Globus pallidus (tissue), 1 donor: ENCODE measurements around the gene CLTCL1.
"Not testable (repeated sequence)": the region's sequence is repeated elsewhere in the genome, so short reads cannot be mapped to it uniquely, and the experiment has no call there.

Experiments
- DNase-seq: peaks from one replicate; pipeline ENCODE4 v3.0.0-alpha.2; 2015; ENCODE audit warnings: low spot score

Gene CLTCL1

DNA sequence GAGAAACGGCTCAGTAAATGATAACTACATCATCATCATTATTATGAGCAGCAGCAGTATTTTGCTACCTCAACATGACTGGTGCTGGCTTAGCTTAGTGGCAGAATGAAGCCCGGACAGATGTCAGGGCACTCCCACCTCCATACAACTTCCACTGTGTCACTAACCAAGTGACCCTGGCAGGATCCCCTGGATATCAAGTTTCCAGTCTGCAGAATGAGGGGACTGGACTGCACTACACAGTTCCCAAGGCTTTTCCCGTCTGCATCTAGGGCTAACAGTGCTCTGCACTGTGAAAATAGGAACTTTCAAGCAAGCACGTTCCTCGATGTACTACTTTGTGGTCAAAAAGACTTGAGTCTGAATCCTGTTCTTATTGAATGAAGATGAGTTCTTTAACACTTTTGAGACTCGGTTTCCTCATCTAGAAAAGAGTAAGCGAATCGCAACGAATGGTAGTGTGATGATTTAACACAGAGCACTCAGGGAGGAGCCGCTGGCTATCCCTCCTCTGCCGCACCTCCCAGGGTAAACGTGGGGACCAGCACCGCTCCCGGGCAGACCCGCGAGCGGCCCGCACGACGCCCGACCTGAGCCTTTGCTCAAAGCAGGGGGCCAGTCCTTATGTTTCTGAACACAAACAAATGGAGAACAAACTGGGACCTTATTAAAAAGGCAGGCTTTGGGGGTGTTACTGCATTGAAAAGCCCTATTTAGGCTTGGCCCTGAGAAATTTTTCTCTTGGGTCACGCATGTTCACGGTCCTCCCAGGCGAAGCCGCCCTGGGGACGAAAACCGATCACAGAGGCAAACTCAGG, 910 bp downstream of the CLTCL1 start:
- no peak for DNase-seq

DNA sequence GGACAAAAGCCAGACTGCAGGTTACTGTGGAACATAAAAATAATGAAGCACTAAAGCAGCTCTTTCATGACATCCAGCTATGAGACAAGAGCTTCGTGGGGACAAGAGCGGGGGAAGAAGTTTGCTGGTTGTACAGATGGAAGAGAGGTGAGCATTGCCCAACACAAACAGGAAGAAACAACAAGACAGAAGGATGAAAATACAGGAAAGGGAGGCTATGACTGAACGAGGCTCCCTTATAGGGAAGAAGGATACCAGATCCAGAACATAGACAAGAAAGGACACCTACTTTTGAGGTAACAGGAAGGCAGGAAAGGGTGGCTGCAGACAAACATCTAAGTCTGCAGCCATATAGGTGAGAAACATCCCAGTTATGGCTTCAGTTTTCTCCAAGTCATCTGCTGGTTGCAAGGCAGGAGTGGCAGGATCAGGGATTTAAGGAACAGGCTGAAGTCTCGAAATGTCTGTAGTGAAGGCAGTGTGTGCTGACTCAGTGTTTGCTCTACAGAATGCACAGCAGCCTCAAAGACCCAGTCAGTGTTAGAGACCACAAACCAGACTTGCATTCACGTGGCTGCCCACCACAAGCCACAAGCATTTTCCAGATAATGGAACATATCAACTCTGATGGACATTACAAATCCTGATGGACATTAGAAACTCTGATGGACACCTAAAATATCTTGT, 1.9 kb downstream of the CLTCL1 start:
- no peak for DNase-seq

DNA sequence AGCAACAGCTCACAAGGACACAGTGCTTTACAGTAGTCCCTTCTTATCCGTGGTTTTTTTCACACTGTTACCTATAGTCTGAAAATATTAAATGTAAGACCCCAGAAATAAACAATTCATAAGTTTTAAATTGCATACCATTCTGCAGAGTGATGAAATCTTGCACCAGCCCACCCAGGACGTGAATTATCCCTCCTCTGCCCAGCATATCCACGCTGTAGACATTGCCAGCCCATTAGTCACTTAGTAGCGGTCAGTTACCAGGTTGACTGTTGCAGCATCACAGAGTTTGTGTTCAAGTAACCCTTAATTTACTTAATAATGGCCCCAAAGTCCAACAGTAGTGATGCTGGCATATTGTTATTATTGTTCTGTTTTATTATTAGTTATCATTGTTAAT, 3.6 kb downstream of the CLTCL1 start:
- DNase-seq: no peak

DNA sequence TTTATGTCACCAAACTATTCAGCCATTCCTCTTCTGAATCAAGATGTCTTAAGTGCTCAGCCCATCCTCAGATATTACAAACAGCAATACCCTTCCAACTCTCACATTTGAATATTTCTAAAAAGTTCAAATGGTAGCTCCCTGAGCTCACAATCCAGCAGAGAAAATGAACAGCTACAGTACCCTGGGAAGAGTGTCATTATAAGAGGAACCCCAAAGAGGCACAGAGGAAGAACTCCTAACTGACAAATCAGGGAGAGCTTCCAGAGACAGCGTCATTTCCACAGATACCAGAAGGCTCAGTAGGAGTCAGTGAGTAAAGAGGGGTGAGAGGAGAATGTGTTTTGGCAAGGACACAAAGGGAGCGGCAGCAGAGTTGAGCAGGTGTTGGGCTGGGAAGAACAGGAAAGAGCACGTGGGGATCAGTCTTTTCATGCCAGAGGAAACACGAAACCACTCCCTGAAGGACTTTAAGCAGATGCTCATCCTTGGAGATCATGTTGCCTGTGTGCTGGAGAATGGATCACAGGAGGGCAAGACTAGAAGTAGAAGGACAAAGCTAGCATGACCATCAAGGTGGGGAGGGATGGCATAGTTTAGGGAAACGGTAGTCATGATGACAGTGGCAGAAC, 4.3 kb downstream of the CLTCL1 start:
- no peak for DNase-seq

DNA sequence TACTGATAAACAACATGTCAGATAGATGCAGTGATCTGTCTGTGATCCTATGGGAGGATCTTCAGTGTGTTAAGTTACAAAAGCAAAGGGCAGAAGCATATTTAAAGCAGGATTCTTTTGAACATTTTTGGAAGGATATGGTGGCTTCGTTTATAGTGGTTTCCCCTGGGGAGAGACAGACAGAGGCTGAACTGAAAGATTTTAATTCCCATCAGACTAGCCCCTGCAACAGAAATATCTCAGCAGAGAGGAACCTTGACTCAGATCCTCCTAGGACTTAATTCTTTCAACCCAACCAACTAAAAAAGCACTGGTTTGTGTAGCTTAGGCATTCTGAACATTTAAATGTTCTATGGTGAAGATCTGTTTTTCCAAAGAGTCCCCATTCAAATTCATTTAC, 5.7 kb downstream of the CLTCL1 start:
- no peak for DNase-seq

DNA sequence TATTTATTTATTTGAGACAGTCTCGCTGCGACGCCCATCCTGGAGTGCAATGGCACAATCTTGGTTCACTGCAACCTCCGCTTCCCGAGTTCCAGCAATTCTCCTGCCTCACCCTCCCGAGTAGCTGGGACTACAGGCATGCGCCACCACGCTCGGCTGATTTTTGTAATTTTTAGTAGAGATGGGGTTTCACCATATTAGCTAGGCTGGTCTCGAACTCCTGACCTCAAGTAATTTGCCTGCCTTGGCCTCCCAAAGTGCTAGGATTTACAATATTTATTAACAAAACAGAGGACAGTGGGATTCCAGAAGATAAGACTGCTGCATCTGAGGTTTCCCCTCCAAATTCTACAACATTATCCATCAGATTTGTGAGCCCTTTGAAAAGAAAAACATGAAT, 12.4 kb downstream of the CLTCL1 start:
- not testable (repeated sequence) for DNase-seq

DNA sequence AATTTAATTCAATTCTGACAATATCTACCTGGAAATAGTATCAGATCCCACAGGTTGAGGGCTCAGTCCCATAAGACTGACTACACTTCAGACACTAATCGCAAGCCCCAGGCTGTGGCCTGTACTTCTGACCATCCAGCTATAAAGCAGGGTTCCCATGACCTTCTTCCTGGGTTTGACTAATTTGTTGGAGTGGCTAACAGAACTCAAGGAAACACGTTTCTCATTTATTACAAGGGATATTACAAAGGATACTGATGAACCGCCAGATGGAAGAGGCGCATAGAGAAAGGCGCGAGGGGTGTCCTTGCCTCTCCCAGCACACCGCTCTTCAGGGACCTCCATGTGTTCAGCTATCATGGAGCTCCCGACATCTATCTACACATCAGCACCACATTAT, 13.7 kb downstream of the CLTCL1 start:
- no peak for DNase-seq

DNA sequence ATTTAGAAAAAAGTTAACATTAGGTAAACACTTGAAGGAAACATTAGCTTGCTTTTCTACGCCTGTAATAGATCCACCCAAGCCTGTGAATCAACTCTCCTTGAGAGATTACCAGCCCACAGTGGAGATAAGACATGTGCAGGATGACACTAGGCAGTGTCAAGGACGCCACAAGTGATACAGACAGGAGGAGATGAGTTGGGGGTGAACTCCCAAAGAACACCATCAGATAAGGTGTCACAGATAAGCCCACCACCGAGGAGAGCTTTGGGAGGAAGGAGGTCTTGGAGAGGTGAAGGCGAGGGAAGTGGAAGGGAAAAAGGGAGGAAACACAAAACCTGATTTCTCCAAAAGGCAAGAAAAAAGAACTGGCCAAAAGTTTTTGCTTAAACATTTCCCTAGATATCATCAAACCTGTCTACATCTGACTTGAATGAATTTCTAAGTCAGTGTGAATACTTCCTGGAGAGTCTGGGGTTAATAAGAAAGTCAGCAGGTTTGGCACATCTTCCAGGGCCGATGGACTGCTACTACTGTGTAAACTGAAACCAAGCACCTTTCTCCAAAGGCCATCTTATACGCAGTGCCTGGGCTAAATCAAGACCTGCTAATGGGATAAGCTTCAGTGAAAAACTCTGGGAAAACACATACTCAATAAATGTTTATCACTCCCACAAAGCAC, 15.5 kb downstream of the CLTCL1 start:
- no peak for DNase-seq

DNA sequence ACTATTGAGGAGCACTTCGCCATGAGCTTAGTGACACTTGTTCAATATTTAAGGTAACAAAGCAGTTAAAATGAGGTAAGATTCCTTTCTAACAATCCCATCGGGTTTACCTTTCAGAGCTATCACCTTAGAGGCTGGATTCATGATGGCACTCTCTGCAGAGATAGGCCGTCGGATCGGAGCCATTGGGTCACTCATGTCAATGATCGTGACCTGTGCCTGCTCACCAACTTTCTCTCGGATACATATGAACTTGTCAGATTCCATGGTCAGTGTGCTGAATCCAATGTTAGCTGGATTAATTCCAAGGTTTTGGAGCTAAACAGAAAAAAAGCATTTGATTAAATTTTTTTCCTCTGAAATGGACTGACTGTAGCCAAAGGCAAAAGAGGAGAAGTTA, 16.0 kb downstream of the CLTCL1 start:
- DNase-seq: no peak

DNA sequence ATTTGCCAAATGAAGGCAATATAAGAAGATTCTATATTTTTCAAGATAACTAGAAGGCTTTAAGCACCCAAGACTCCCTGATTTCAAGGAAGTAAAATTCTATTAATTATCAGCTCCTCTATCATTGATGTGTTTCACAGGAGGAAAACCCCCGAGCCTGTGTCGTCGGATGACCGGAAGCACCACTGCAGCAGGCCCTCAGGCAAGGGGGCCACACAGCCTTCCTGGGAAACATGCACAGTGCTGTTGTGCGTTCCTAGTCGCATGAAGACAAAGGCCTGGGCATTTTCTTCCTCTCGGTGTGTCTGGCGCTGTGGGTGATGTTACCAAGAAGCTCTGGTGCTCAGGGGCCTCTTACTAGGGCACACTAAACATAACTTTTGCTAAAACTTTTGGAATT, 16.4 kb downstream of the CLTCL1 start:
- DNase-seq: no peak

DNA sequence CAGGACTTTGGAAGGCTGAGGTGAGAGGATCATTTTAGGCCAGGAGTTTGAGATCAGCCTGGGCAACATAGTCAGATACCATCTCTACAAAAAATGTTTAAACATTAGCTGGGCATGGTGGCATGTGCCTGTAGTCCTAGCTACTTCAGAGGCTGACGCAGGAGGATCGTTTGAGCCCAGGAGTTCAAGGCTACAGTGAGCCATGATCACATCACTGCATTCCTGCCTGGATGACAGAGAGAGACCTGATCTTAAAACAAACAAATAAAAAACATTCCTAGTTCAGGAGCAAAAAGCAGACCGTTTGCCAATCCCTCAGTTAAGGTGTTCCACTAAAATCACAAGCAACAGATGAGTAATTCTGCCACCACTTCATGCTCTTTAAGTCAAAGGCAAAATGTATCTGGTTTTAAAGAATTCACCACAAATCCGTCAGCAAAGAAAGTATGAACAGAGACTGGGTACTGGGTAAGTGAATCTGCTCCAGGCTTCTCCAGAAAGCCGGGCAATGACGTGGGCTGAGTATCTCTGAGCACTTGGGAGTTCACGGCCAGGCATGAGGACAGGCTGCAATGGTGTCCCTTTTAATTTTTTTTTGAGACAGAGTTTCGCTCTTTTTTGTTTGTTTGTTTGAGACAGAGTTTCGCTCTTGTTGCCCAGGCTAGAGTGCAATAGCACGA, 19.5 kb downstream of the CLTCL1 start:
- no peak for DNase-seq

DNA sequence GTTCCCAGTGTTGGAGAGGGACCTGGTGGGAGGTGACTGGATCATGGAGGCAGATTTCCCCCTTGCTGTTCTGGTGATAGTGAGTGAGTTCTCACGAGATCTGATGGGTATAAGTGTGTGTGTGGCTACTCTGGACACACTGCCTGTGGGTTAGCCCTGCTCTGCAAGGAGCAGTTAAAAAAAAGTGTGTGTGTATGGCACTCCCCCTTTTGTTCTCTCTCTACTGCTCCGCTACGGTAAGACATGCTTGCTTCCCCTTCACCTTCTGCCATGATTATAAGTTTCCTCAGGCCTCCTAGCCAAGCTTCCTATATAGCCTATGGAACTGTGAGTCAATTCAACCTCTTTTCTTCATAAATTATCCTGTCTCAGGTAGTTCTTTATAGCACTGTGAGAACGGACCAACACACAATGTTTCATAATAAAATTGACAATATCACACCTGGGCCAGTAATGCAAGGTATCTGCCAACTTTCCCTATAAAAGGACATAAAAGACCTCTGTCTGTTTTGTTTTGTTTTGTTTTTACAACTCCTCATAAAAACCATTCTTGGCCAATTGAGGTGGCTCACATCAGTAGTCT, 20.2 kb downstream of the CLTCL1 start:
- DNase-seq: no peak

DNA sequence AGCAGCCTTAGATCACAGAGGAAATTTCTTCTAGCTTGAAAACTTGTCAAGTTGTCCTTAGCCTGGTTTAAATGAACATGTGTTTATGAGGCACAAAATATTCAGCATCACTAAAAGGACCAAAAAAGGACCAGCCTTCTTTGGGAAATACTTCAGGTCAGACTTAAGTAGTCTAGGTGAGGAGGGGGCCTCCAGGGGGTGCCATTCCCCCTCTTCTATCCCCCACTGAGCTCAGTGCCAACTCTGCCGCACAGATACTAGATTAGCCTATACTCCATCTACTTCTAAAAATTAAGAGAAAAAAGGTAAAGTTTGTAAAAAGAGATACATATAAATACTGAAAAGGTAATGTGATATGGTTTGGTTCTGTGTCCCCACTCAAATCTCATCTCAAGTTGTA, 20.6 kb downstream of the CLTCL1 start:
- no peak for DNase-seq

DNA sequence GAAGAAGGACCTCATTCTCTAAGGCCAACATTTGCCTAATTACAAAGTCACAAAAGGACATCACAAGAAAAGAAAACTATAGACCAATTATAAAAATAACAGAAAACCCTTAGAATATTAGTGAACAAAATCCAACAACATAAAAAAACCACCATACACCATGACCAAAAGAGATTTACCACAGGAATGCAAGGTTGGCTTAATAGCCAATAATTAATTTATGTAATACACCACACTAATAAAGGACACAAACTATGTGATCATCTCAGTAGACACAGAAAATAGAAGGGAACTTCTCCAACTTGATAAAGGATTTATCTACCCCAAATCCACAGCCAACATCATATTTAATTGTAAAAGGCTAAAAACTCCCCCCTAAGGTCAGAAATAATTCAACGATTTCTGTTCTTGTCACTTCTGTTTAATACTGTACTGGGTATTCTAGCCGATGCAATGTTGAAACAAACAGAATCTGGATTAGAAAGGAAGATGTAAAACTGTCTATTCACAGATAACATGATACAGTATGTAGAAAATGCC, 24.9 kb downstream of the CLTCL1 start:
- DNase-seq: no peak

DNA sequence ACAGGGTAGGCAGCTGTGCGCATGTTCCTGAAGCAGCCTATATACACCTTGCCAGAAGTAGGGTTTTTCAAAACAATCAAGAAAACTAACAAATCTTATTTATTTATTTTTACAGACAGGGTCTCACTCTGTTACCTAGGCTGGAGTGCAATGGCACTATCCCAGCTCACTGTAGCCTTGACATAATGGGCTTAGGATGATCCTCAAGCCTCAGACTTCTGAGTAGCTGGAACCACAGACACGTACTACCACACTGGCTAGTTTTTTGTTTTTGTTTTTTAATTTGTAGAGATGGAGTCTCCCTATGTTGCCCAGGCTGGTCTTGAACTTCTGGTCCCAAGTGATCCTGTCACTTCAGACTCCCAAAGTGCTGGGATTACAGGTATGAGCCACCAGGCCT, 25.7 kb downstream of the CLTCL1 start:
- no peak for DNase-seq

DNA sequence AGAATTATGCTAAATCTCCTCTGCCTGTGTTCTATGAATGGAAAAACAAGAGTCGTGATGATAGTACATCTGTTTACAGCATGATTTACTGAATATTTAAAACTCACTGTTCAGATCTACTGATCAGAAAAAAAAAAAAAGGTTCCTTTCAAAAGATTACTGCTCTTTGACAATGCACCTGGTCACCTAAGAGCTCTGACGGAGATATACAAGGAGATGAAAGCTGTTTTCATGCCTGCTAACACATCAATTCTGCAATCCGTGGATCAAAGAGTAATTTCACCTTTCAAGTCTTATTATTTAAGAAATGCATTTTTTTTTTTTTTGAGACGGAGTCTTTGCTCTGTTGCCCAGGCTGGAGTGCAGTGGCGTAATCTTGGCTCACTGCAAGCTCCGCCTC, 30.7 kb downstream of the CLTCL1 start:
- DNase-seq: no peak

DNA sequence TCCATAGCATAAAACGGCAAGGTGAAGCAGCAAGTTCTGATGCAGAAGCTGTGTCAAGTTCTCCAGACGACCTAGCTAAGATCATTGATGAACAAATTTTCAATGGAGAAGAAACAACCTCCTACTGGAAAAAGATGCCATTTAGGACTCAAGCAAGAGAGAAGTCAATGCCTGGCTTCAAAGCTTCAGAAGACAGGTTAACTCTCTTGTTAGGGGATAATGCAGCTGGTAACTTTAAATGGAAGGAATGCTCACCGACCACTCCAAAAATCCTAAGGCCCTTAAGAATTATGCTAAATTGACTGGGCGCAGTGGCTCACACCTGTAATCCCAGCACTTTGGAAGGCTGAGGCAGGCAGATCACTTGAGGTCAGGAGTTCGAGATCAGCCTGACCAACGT, 31.3 kb downstream of the CLTCL1 start:
- DNase-seq: no peak

DNA sequence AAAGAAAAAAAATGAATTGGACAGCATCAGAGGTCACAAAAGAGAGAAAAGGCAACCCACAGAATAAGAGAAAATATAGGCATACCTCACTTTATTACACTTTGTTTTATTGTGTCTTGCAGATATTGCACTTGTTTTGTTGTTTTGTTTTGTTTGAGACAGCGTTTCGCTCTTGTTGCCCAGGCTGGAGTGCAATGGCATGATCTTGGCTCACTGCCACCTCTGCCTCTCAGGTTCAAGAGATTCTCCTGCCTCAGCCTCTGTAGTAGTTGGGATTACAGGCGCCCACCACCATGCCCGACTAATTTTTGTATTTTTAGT, 32.6 kb downstream of the CLTCL1 start:
- DNase-seq: not testable (repeated sequence)

DNA sequence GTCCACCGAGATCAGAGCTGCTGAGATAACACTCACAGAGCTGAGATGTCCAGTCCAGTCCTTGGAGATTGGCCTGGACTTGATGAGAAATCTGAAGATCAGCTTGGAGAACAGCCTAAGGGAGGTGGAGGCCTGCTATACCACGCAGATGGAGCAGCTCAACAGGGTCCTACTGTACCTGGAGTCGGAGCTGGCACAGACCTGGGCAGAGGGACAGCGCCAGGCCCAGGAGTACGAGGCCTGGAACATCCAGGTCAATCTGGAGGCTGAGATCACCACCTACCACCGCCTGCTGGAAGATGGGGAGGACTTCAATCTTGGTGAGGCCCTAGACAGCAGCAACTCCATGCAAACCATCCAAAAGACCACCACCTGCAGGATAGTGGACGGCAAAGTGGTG, 33.1 kb downstream of the CLTCL1 start:
- no peak for DNase-seq

DNA sequence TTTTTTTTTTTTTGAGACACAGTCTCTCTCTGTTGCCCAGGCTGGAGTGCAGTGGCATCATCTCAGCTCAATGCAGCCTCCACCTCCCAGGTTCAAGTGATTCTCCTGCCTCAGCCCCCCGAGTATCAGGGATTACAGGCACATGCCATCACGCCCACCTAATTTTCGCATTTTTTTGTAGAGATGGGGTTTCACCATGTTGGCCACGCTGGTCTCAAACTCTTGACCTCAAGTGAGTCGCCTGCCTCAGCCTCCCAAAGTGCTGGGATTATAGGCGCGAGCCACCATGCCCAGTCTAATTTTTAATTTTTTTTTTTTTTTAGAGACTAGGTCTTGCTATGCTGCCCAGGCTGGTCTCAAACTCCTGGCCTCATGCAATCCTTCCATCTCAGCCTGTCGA, 35.2 kb downstream of the CLTCL1 start:
- not testable (repeated sequence) for DNase-seq

DNA sequence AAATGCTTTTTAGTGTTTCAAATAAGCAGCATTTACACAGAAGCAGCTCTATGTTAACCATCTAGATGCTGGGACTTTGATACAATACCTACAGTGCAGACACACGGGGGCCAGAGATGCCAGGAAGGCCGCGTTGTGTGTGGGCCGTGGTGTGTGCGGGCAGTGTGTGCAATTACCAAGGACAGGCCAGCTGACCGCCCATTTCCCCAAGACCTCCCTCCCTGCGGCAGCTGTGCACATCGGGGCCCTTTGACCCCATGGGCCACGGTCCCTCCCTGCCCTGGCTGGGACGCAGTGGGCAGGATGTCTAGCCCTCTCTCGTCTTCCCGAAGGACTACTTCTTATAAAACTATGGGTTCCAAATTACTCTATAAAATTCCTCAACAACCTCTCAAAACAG, 38.4 kb downstream of the CLTCL1 start:
- no peak for DNase-seq
